ENCODE data around the gene RADIL. TPM values are rescaled to one million over a fixed set of nuclear protein-coding genes. Genes with fewer than 3 reads are reported as not detected.

RADIL gene
- total RNA-seq, 1 donor from 2014 or later, result 2.4 TPM

DNA sequence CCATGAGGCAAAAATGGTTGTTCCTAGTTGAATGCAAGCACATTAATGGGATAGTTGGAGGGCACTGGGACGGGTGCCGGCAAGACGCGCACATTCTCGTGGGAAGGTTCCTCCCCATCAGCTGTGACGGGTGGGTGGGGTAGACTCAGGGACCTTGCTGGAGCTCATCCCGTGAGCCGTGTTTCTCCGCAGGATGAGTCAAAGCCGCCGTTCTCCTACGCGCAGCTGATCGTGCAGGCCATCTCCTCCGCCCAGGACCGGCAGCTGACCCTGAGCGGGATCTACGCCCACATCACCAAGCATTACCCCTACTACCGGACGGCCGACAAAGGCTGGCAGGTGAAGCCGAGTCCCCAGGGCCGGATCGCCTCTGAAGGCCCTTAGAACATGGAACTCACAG is 128.5 kb downstream of the RADIL start:
- no peak for DNase-seq (ENCODE audit: low spot score)
- Mint-ChIP-seq H3K9me3 (ENCODE audit: unreplicated experiment) (no peaks in the 10 kb centered on the region), H3K27ac (ENCODE audit: unreplicated experiment) (no peak overlapping the region), H3K27me3 (ENCODE audit: unreplicated experiment) (peaks cover 12% of the 10 kb centered on the region), H3K36me3 (ENCODE audit: low read depth, unreplicated experiment) (peaks cover 25% of the 10 kb centered on the region), H3K4me1 (ENCODE audit: unreplicated experiment) (peaks cover 10% of the 10 kb centered on the region), H3K4me3 (ENCODE audit: unreplicated experiment) (peak overlapping the region; percentile 12)
- TF ChIP-seq, protein P1, sequence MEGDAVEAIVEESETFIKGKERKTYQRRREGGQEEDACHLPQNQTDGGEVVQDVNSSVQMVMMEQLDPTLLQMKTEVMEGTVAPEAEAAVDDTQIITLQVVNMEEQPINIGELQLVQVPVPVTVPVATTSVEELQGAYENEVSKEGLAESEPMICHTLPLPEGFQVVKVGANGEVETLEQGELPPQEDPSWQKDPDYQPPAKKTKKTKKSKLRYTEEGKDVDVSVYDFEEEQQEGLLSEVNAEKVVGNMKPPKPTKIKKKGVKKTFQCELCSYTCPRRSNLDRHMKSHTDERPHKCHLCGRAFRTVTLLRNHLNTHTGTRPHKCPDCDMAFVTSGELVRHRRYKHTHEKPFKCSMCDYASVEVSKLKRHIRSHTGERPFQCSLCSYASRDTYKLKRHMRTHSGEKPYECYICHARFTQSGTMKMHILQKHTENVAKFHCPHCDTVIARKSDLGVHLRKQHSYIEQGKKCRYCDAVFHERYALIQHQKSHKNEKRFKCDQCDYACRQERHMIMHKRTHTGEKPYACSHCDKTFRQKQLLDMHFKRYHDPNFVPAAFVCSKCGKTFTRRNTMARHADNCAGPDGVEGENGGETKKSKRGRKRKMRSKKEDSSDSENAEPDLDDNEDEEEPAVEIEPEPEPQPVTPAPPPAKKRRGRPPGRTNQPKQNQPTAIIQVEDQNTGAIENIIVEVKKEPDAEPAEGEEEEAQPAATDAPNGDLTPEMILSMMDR (IDR thresholded peaks at IDR 0.05; ENCODE audit: unreplicated experiment), result no peak

DNA sequence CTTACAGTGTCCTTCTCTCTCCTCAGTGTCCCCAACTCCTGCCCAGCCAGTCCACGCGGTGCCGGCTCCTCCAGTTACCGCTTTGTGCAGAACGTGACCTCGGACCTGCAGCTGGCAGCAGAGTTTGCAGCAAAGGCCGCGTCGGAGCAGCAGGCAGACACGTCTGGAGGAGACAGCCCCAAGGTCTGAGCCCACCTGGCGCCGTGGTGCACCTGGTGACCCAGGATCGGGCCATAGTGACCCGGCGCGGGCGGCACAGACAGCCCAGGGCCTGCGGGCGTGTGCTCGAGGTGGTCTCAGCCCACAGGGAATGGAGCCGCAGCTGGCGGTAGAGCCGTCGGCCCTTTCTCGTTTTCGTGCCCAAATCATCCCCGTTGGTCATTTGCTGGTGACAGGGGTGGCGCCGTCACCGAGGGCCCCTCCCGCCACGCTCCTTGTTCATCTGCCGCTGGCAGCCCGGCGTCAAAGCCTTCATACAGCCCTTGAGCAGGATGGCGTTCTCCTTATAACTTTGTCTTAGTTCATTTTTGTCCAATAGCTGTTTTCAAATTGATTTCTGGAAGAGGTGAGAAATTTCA is 129.0 kb downstream of the RADIL start:
- H3K27me3 Mint-ChIP-seq (ENCODE audit: unreplicated experiment), result peaks cover 14% of the 10 kb centered on the region
- peaks cover 22% of the 10 kb centered on the region for H3K36me3 Mint-ChIP-seq (ENCODE audit: low read depth, unreplicated experiment)
- H3K4me1 Mint-ChIP-seq (ENCODE audit: unreplicated experiment), result peaks cover 10% of the 10 kb centered on the region
- DNase-seq (ENCODE audit: low spot score), result no peak
- H3K9me3 Mint-ChIP-seq (ENCODE audit: unreplicated experiment), result no peaks in the 10 kb centered on the region
- TF ChIP-seq, protein P1 (IDR thresholded peaks at IDR 0.05; ENCODE audit: unreplicated experiment), result no peak
- no peak overlapping the region for H3K27ac Mint-ChIP-seq (ENCODE audit: unreplicated experiment)
- H3K4me3 Mint-ChIP-seq (ENCODE audit: unreplicated experiment), result peak overlapping the region; percentile 12

DNA sequence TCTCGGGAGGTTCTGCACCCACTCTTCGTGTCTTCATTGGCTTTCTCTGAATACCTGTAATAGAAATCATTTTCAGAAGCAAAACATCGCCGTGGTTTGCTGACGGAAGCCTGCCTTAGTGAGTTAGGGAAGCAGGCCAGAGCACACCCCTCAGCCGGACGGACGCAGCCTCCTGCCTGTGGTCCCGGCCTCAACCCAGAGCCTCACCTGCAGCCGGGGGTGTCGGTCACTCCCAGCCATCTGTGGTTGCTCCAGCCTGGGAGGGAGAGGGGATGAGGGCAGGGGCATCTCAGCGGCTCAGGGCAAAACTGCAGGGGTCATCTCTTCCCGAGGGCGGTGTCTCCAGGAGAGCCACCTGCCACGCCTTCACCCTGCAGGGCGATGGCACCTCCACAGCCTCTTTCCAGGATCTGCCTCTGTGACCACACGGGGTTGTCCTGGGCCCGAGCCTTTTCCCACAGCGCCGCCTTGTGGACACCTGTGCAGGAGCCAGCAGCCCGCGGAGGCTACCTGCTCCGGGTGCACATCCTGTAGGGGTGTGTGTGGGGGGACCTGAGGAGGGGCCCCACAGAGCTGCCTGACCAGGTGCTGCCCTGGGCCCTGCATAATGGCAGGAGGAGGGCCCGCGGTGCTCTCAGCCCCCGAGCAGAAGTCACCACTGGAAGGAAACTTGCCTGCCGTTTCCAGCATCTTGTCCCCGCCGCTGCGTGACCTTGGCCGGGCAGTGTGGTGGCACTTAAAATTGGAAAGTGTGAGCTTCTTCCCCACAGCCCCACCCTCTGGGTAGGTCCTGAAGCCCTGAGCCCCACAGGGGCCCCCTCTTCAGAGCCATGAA is 129.7 kb downstream of the RADIL start:
- Mint-ChIP-seq H3K9me3 (ENCODE audit: unreplicated experiment) (no peaks in the 10 kb centered on the region), H3K27me3 (ENCODE audit: unreplicated experiment) (peaks cover 16% of the 10 kb centered on the region), H3K36me3 (ENCODE audit: low read depth, unreplicated experiment) (peaks cover 27% of the 10 kb centered on the region), H3K27ac (ENCODE audit: unreplicated experiment) (peak overlapping the region; percentile 57), H3K4me1 (ENCODE audit: unreplicated experiment) (peaks cover 14% of the 10 kb centered on the region), H3K4me3 (ENCODE audit: unreplicated experiment) (no peak overlapping the region)
- peak; percentile 82 for DNase-seq (ENCODE audit: low spot score)
- TF ChIP-seq, protein P1 (IDR thresholded peaks at IDR 0.05; ENCODE audit: unreplicated experiment), result peak; percentile 90

DNA sequence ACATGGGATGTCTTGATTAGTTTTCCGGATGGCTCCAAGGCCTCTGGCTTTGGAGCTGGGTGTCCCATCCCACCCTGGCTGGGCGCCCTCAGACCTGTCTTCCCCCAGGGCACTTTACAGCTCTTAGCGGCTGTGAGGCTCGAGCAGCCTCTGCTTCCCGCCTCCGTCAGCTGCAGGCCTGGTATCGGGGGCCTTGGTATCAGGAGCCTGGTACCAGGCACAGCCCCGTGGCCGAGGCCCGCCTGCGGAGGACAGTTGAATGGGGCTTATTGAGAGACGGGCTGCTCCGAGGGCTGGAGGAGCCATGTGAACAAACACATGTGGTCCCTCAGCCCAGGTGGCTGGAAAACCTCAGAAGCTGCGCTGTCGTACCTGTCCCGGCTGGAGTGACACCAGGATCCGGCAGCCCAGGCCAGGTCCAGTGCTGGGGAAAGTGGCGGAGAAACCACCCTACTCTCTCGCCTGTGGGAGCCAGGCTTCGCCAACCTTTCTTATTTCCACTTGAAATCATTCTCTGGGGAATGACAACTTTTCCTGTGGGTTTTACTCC is 132.0 kb downstream of the RADIL start:
- Mint-ChIP-seq H3K27ac (ENCODE audit: unreplicated experiment) (no peak overlapping the region), H3K9me3 (ENCODE audit: unreplicated experiment) (peaks cover 5% of the 10 kb centered on the region), H3K4me1 (ENCODE audit: unreplicated experiment) (peaks cover 34% of the 10 kb centered on the region), H3K27me3 (ENCODE audit: unreplicated experiment) (peaks cover 19% of the 10 kb centered on the region), H3K4me3 (ENCODE audit: unreplicated experiment) (no peak overlapping the region), H3K36me3 (ENCODE audit: low read depth, unreplicated experiment) (peaks cover 35% of the 10 kb centered on the region)
- no peak for DNase-seq (ENCODE audit: low spot score)
- TF ChIP-seq, protein P1 (IDR thresholded peaks at IDR 0.05; ENCODE audit: unreplicated experiment), result no peak

DNA sequence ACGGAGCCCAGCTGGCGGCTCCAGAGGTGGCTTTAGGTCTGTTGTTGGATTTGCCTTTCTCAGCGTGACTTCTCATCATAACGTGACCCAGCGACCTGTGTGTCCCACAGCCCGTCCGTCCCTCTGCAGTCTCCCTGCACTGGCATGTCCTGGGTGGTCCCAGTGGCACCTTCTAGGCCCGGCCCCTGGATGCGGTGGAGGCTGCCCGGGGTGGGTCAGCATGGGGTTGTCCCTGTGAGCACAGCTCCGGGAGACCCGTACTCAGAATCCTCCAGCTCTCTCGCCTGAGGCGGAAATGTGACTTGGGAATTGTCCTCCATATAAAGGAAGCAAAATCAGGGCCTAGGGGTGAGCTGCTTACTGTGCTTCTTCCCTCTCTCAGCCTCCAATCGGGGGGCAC is 133.7 kb downstream of the RADIL start:
- Mint-ChIP-seq H3K4me1 (ENCODE audit: unreplicated experiment) (peaks cover 44% of the 10 kb centered on the region), H3K9me3 (ENCODE audit: unreplicated experiment) (peaks cover 5% of the 10 kb centered on the region), H3K27ac (ENCODE audit: unreplicated experiment) (no peak overlapping the region), H3K36me3 (ENCODE audit: low read depth, unreplicated experiment) (peaks cover 36% of the 10 kb centered on the region), H3K27me3 (ENCODE audit: unreplicated experiment) (peaks cover 19% of the 10 kb centered on the region), H3K4me3 (ENCODE audit: unreplicated experiment) (no peak overlapping the region)
- DNase-seq (ENCODE audit: low spot score), result no peak
- TF ChIP-seq, protein P1 (IDR thresholded peaks at IDR 0.05; ENCODE audit: unreplicated experiment), result no peak
